ENCODE measurements around the gene MED14.

Gene MED14

DNA sequence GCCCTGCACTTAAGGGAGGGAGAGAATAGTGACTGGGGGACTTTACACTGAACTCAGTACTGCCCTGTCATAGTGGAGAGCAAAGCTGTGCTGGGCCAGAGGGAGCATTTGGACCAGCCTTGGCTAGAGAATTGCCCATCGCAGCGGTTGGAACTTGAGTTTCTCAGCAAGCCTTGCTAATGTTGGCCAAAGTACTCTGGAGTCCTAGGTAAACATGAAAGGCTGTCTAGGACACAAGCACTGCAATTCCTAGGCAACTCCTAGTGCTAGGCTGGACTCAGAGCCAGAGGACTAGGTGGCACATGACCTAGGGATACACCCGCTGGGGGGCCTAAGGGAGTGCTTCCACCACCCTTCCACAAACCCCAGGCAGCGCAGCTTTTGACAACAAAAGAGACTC lies 15.0 kb downstream of the MED14 start:
- no peak overlapping the region for H3K4me3 ChIP-seq (ENCODE audit: low read length)
- TF ChIP-seq, protein P1, sequence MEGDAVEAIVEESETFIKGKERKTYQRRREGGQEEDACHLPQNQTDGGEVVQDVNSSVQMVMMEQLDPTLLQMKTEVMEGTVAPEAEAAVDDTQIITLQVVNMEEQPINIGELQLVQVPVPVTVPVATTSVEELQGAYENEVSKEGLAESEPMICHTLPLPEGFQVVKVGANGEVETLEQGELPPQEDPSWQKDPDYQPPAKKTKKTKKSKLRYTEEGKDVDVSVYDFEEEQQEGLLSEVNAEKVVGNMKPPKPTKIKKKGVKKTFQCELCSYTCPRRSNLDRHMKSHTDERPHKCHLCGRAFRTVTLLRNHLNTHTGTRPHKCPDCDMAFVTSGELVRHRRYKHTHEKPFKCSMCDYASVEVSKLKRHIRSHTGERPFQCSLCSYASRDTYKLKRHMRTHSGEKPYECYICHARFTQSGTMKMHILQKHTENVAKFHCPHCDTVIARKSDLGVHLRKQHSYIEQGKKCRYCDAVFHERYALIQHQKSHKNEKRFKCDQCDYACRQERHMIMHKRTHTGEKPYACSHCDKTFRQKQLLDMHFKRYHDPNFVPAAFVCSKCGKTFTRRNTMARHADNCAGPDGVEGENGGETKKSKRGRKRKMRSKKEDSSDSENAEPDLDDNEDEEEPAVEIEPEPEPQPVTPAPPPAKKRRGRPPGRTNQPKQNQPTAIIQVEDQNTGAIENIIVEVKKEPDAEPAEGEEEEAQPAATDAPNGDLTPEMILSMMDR (conservative IDR thresholded peaks at IDR 0.05; ENCODE audit: low read length): no peak
- DNase-seq (ENCODE audit: low read depth): no peak

DNA sequence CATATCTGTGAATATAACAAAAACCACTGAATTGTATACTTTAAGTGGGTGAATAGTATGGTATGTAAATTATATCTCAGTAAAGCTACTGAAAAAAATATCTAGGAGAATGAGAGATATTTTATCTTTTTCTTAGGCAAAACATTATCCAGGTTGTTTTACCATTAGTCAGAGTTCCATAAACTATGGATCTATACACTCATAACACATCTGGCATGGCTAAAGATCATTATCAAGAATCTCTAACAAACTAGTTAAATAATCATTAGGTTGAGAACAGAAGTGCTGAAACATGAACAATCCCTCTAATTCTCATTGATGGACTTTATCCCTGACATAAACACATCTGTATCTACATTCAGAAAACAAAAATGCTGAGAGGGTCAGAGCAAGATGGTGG lies 15.6 kb downstream of the MED14 start:
- TF ChIP-seq, protein P1 (conservative IDR thresholded peaks at IDR 0.05; ENCODE audit: low read length): no peak
- DNase-seq (ENCODE audit: low read depth): no peak
- H3K4me3 ChIP-seq (ENCODE audit: low read length): no peak overlapping the region

DNA sequence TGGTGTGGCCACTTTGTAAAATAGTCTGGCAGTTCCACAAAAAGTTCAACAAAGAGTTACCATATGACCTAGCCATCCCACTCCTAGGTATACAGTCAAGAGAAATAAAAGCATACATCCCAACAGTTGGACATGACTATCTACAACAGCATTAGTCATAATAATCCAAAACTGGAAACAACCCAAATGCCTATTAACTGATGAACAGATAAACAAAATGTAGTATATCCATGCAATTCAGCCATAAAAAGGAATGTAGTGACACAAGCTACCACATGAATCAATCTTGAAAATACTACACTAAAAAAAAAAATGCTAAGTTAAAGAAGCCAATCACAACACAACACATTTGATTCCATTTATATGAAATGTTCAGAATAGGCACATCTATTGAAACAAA lies 16.1 kb downstream of the MED14 start:
- peak; percentile 44 for DNase-seq (ENCODE audit: low read depth)
- TF ChIP-seq, protein P1 (conservative IDR thresholded peaks at IDR 0.05; ENCODE audit: low read length): no peak
- no peak overlapping the region for H3K4me3 ChIP-seq (ENCODE audit: low read length)

DNA sequence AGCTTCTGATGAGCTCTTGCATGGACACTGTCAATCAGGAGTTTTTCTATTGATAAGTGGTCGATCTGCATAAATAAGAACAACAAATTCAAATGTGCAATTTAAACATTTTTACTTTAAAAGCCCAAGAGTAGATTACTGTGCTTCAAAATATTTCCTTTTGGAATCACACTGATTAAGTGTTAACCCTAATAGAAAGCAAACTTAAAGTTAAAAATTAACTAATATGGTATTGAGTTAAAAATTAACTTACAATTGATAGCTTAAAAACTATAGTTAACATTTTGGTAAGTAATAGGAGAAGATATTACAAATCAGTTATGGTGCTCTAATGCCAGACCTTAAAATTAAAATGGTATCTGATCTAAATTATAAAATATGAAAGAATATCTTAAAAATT lies 25.9 kb downstream of the MED14 start:
- DNase-seq (ENCODE audit: low read depth): no peak
- TF ChIP-seq, protein P1 (conservative IDR thresholded peaks at IDR 0.05; ENCODE audit: low read length): no peak
- no peak overlapping the region for H3K4me3 ChIP-seq (ENCODE audit: low read length)

DNA sequence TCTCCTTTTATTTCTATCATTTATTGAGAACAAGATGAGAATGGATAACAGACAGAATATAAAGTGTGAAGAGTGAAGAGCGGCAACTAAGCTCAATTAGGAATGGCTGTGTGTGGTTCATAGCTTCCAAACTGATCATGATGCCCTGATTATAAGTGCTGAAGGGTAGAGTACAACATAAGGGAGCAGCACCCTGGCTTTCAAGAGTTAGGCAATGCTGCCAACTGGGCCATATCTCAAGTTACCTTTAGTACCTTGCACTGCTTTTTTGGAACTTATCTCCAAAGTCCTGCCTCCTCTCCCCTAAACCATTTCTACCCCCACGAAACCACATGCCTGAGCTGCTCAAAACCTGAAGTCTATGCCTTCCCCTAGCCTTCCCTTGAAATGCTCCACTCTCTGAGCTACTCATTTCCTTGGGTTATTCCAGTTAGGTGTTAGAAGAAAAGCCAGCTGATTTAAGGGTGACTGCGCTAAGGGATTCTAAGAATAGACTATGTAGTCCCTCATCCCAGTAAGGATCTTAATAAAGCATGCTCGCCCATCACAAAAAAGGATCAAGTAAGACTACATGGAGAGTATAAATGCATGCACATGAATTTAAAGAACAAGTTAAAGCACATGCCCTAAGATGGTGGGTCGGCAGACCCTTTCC lies 29.6 kb downstream of the MED14 start:
- TF ChIP-seq, protein P1 (conservative IDR thresholded peaks at IDR 0.05; ENCODE audit: low read length): no peak
- no peak for DNase-seq (ENCODE audit: low read depth)

DNA sequence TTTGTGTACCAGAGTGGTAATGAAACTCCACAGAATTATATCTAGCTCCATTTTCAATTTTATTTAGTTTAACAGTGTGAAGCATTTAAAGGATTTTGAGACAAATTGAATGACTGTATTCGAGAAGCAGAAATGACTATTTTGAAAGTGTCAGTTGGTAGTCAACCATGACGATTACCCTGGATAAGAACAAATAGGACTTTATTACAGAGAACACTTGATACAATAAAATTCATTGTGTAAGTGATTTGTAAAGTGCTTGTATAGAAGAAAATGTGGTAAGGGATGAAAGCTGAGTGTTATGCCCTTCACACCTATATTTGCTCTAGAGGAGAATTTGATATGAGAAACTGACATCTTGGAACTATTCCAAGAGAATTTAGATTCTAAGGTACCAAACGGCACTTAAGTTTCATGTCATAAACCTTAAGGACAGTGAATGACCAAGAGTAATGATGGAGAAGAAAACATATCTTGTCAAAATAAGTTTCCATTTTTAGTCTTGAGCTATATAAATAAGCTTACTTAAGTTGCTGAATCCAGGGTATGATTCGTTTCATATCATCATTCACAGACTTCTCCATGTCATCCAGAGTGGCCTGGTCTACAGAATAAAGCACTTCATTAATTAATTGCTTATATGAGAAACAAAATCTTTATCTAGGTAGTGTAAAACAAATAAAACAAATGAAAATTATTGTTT lies 34.6 kb downstream of the MED14 start:
- no peak for DNase-seq (ENCODE audit: low read depth)
- no peak overlapping the region for H3K4me3 ChIP-seq (ENCODE audit: low read length)
- TF ChIP-seq, protein P1 (conservative IDR thresholded peaks at IDR 0.05; ENCODE audit: low read length): no peak

More for the DNA sequence above, 29.6 kb downstream of the MED14 start:
- no peak overlapping the region for H3K4me3 ChIP-seq (ENCODE audit: low read length)

DNA sequence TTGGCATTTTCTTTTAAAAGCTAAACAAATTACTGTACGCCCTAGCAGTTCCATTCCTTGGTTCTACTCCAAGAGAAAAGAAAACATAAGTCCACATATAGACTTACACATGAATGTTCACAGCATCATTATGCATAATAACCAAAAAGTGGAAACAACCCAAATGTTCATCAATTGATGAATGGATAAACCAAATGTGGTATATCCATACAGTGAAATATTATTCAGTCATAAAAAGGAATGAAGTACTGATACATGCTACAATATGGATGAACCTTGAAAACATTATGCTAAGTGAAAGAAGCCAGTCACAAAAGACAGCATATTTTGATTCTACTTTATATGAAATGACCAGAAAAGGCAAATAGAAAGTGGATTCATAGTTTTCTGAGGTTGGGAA lies 36.5 kb downstream of the MED14 start:
- TF ChIP-seq, protein P1 (conservative IDR thresholded peaks at IDR 0.05; ENCODE audit: low read length): no peak
- no peak overlapping the region for H3K4me3 ChIP-seq (ENCODE audit: low read length)
- DNase-seq (ENCODE audit: low read depth): no peak

All from AG10803 (cell line).